Fibroblast of the aortic adventitia (primary cell): Measurements from ENCODE around the gene TP53I3. TPM values are rescaled to one million over a fixed set of nuclear protein-coding genes. Genes with fewer than 3 reads are reported as not detected.
A peak's percentile ranks its signal among the peaks of the same experiment; 100 is the strongest.

ENCODE experiments used
- DNase-seq: peaks from one replicate; pipeline ENCODE4 v3.0.0-alpha.2; 2010; ENCODE audit warnings: low read depth
- H3K4me3 ChIP-seq: 2 replicates; pipeline ENCODE4 v1.5.1; 2011; ENCODE audit warnings: low read depth, mild to moderate bottlenecking, control low read depth, low read length, moderate library complexity
- CTCF ChIP-seq: IDR thresholded peaks from 2 replicates; pipeline ENCODE4 v1.5.1; 2011; ENCODE audit warnings: mild to moderate bottlenecking, low read length, control low read depth, inconsistent platforms; ENCODE audit not compliant: insufficient read depth
- total RNA-seq: library from RNA; depleted of rRNA; stranded (reverse); fragments of >200 nt; gene quantifications from 2 replicates; pipeline ENCODE4 v1.2.3, GENCODE V29; 2012; ENCODE audit warnings: low replicate concordance

Gene TP53I3
- total RNA-seq, 1 donor, result 38.7 TPM

DNA sequence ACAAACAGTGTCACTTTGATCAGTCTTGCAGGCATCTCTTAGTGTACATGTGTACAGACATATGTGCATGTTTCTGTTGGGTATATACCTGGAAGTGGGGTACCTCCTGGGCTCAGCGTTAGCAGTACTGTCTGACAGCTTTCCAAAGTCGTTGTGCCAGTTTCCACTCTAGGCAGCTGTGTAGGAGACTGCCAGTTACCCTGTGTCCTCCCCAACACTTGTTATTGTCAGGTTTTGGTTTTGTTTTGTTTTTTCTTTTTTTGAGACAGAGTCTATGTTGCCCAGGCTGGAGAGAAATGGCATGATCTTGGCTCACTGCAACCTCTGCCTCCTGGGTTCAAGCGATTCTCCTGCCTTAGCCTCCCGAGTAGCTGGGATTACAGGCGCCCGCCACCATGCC is 28.9 kb downstream of the TP53I3 start:
- TF ChIP-seq CTCF, result no peak
- no peak overlapping the region for H3K4me3 ChIP-seq

GRCh38 chr2:24054366-24055010 is 30.1 kb downstream of the TP53I3 start:
- DNase-seq, result no peak
- no peak overlapping the region for H3K4me3 ChIP-seq
- no peak for TF ChIP-seq CTCF

More for the DNA sequence above, 28.9 kb downstream of the TP53I3 start:
- no peak for DNase-seq

DNA sequence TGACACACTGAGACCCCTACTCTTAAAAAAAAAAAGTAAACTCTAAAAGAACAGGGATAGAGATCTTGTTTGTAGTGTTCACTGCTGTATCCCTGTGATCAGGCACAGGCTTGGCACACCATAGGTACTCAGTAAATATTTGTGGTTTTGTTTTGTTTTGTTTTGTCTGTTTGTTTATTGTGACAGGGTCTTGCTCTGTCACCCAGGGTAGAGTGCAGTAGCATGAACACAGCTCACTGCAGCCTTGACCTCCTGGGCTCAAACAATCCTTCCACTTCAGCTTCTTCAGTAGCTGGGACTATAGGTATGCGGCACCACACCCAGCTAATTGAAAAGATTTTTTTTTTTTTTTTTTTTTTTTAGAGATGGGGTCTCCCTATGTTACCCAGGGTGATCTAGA is 31.7 kb downstream of the TP53I3 start:
- no peak for DNase-seq
- no peak for TF ChIP-seq CTCF
- no peak overlapping the region for H3K4me3 ChIP-seq

DNA sequence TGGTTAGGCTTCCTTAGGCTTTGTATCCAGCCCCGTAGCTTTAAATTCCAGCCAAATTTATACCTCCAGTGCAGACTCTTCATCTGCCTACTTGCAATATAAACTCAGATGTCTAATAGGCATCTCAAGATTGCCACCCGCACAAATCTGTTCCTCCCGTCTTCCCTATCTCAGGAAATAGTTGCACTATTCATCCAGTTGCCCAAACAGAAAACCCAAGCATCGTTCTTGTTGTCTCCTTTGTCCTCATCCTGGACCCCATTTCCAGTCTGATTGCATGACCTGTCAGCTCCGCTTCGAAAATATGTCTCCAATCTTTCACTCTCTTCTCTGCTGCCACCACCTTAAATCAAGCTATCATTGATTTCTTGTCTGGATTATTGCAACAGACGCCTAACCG is 32.8 kb downstream of the TP53I3 start:
- TF ChIP-seq CTCF, result no peak
- no peak overlapping the region for H3K4me3 ChIP-seq
- DNase-seq, result no peak

- peak; percentile 14 for DNase-seq
- peak overlapping the region; percentile 71 for H3K4me3 ChIP-seq
- no peak for TF ChIP-seq CTCF
Observed at GRCh38 chr2:24050041-24050979, 34.3 kb downstream of the TP53I3 start.

DNA sequence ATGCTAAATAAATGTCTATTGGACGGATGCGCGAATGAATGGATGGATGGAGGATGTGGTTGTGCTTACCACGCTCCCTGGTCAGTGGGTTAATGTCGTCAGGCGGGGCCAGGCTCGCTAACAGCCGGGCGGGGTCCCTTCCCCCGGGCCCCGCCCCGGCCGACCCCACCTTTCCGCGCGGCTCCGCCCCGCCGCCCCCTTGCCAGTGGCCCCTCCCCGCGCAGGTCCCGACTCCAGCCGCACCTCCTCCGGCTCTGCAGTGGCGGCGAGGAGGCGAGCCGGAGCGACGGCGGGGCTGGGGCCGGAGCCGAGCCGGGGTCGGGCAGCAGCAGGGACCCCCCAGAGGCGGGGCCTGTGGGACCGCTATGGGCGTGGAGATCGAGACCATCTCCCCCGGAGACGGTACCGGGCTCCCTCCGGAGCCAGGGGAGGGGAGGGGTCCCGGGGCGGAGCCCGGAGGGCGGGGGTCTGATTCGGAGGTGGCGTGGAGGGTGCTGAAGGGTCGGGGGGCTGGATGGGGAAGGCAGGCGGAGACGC is 35.1 kb downstream of the TP53I3 start, which contains the start of gene FKBP1B:
Gene FKBP1B (plus strand): TSS at position 257 of the 537 bp plus-strand sequence. CDS start 109 bp downstream, at position 366.
- TF ChIP-seq CTCF, result no peak
- DNase-seq, result peak; percentile 25
- H3K4me3 ChIP-seq, result peak within 1 kb of the TSS; percentile 71
